ENCODE data around the gene OSGIN1.

- TF ChIP-seq CTCF (IDR thresholded peaks at IDR 0.05; ENCODE audit: control extremely low read depth in 1 of 3, insufficient read depth in 1 of 3, low read depth in 1 of 3, low read length in 3 of 3) = no peak
- no peak for TF ChIP-seq CREB1 (IDR thresholded peaks at IDR 0.05)
- TF ChIP-seq EZH2 (IDR thresholded peaks at IDR 0.05; ENCODE audit: low read depth, low read length, severe bottlenecking) = no peak
- TF ChIP-seq POLR2A (IDR thresholded peaks at IDR 0.05; ENCODE audit: control extremely low read depth in 1 of 2, low read depth in 2 of 2, low read length in 2 of 2) = no peak
- no peak for TF ChIP-seq NANOG (IDR thresholded peaks at IDR 0.05; ENCODE audit: insufficient read depth, low read depth, low read length, poor library complexity, severe bottlenecking)
Observed at GRCh38 chr16:83983491-83983890, 30.5 kb downstream of the OSGIN1 start.

Data from H1 (cell line).